Mammary epithelial cell (primary cell): ENCODE results near the gene LGALS3.

Experiments used
- CTCF ChIP-seq, 2 donors: IDR thresholded peaks in 1 of 2; conservative IDR thresholded peaks in 1 of 2; 2 replicates each; pipeline ENCODE4 v1.5.1; 2011 to 2012; ENCODE audit warnings: inconsistent platforms in 2 of 2, low read length in 2 of 2, mild to moderate bottlenecking in 2 of 2, control low read depth in 1 of 2, low read depth in 1 of 2; ENCODE audit not compliant: insufficient read depth in 1 of 2; ENCODE audit errors: extremely low read depth in 1 of 2
- EZH2 ChIP-seq: IDR thresholded peaks from 2 replicates; pipeline ENCODE4 v1.6.1; 2012; ENCODE audit warnings: low read length, inconsistent platforms, borderline replicate concordance

GRCh38 chr14:55118761-55119160 is 10.3 kb upstream of the LGALS3 start:
- no peak for TF ChIP-seq CTCF (conservative IDR thresholded peaks at IDR 0.05 in 1 of 2, IDR thresholded peaks at IDR 0.05 in 1 of 2; ENCODE audit: extremely low read depth in 1 of 2, insufficient read depth in 1 of 2, low read depth in 1 of 2, low read length in 2 of 2)
- no peak for TF ChIP-seq EZH2
